IMR-90 (cell line): ENCODE results near the gene CYP21A2.
"Not testable (repeated sequence)": the region's sequence is repeated elsewhere in the genome, so short reads cannot be mapped to it uniquely, and the experiment has no call there.

Source experiments
- CTCF ChIP-seq: conservative IDR thresholded peaks from 2 replicates; pipeline ENCODE4 v1.5.1; 2012; ENCODE audit warnings: mild to moderate bottlenecking, low read depth, low read length, improper control_type of control experiment
- POLR2A ChIP-seq: IDR thresholded peaks from 2 replicates; pipeline ENCODE4 v1.6.1; 2012; ENCODE audit warnings: mild to moderate bottlenecking, low read depth, low read length
- USF2 ChIP-seq: fragments of 150-350 bp; IDR thresholded peaks from 2 replicates; pipeline ENCODE4 v1.6.1; 2017; ENCODE audit warnings: mild to moderate bottlenecking, antibody characterized with exemption, low read length, low read depth

- not testable (repeated sequence) for TF ChIP-seq CTCF, POLR2A, USF2
These were observed 27.2 kb upstream of the CYP21A2 start for GRCh38 chr6:32010856-32011530.
